C4-2B (cell line): Measurements from ENCODE around the gene HTR3E.
"Not testable (repeated sequence)": the region's sequence is repeated elsewhere in the genome, so short reads cannot be mapped to it uniquely, and the experiment has no call there.

Experiments
- H3K27ac ChIP-seq: fragments of 450-650 bp; 2 replicates; pipeline ENCODE4 v1.5.1; 2017
- ZFX ChIP-seq: fragments of 450-650 bp; IDR thresholded peaks from 2 replicates; pipeline ENCODE4 v1.6.1; 2017
- TF ChIP-seq, protein P1 (sequence below): fragments of 450-650 bp; conservative IDR thresholded peaks from 2 replicates; pipeline ENCODE4 v1.5.1; 2017; ENCODE audit warnings: mild to moderate bottlenecking

The HTR3E gene

DNA sequence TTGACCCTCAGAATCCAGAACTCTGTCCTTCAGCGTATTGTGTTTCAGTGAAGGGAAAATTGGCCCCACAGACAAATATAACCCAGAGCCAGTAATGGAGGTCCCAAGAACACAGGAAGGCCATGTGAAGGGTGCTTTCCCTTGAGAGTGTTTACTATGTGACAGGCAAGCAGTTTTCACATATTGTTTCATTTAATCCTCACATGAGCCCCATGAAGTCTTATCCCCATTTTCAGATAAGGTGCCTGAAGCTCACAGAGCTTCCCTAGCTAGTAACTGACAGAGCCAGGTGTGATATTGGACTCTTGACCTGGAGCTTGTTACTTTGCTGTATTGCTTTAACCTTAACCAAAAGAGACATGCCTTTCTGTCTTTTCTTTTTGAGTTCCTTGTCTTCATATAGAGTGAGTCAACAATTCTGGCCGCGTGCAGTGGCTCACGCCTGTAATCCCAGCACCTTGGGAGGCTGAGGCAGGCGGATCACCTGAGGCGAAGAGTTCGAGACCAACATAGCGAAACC lies 48.9 kb downstream of the HTR3E start:
- TF ChIP-seq ZFX = no peak
- TF ChIP-seq, protein P1, sequence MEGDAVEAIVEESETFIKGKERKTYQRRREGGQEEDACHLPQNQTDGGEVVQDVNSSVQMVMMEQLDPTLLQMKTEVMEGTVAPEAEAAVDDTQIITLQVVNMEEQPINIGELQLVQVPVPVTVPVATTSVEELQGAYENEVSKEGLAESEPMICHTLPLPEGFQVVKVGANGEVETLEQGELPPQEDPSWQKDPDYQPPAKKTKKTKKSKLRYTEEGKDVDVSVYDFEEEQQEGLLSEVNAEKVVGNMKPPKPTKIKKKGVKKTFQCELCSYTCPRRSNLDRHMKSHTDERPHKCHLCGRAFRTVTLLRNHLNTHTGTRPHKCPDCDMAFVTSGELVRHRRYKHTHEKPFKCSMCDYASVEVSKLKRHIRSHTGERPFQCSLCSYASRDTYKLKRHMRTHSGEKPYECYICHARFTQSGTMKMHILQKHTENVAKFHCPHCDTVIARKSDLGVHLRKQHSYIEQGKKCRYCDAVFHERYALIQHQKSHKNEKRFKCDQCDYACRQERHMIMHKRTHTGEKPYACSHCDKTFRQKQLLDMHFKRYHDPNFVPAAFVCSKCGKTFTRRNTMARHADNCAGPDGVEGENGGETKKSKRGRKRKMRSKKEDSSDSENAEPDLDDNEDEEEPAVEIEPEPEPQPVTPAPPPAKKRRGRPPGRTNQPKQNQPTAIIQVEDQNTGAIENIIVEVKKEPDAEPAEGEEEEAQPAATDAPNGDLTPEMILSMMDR = no peak
- H3K27ac ChIP-seq = peak overlapping the region; percentile 70; the same call in 1 of the 2 replicates

DNA sequence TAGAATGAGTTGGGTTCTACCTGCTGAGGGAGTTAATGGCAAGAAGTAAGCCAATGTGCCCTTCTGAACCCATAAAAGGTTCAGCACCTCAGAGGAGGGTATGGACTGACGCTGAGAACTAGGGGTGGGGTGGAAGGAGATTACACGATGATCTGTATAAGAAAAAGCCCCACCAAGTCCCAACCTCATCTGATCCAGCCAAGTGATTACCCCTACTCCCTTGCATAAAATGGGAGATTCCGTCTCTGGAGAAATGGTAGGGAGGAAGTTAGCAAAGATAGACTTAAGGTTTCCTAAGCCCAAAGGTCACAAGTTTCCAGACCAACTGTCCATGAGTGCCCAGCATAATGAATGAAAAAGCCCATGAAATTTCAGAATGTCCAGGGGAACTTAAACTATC lies 51.2 kb downstream of the HTR3E start:
- no peak overlapping the region for H3K27ac ChIP-seq
- TF ChIP-seq, protein P1 = no peak
- no peak for TF ChIP-seq ZFX

- no peak overlapping the region for H3K27ac ChIP-seq
- TF ChIP-seq, protein P1 = no peak
- no peak for TF ChIP-seq ZFX
These were observed 52.3 kb downstream of the HTR3E start for GRCh38 chr3:184149123-184149522.

GRCh38 chr3:184149770-184150169 lies 52.9 kb downstream of the HTR3E start:
- H3K27ac ChIP-seq = not testable (repeated sequence)

DNA sequence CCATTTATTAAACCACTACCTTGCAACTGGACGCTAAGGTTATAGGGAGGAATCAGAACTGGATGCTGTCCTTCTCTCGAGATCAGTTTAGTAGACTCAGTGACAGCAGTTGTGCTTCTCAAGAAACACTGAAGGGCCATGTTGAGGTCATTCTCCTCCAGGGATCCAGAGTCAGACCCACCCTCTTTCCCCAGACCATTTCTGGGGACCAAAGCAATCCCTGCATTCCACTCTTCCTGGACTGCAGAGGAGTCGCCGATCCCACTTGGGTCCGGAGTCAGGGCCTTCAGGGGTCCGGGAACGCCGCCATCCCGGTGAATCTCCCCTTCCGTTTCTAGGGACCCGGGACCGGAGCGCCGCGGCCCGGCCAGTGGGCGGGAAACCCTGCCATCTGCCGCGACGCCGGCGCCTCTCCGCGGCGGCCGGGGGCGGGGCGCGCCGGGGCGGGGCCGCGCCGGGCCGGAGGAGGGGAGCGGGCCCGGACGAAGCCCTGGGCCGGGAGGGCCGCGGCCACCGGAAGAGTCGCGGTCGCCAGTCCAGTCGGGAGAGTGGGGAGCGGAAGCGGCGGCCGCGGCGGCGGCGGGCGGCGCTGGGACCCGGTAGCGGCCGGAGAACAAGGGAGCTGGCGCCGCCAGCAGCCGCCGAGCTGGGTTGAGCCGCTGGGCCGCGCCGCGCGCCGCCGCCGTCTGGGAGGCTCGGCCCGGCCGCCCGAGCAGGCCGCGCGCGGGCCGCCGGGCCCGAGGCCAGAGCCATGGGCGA lies 58.2 kb downstream of the HTR3E start, which contains the start of gene DVL3:
TSS of gene DVL3 (plus strand) at position 493 of the 759 bp plus-strand sequence. CDS start at position 752, 259 bp downstream.
- peak within 1 kb of the TSS; percentile 86 for H3K27ac ChIP-seq
- TF ChIP-seq ZFX = peak; percentile 98
- TF ChIP-seq, protein P1 = no peak

GRCh38 chr3:184155644-184156521 lies 59.0 kb downstream of the HTR3E start:
- H3K27ac ChIP-seq = peak overlapping the region; percentile 86
- peak; percentile 86 for TF ChIP-seq ZFX
- TF ChIP-seq, protein P1 = no peak

DNA sequence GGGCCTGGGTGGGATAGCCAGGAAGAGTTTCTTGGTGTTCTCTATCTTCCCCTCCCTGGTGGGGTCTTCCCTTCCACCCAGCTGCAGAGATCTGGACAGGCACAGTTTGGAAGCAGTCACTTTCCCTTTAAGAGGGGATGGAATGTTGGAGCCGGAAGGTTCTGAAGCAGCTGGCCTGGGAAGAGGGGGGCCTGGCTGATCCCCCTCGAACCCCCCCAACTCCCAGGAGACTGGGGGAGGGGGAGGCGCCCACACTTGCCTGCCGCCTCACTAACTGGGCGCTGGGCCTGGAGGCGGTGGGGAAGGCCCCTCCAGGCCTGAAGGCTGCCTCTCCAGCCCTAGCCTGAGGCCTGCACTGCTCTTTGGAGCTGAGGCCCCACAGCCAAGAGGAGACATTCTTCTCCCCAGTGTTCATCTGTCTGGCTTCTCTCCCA lies 59.7 kb downstream of the HTR3E start:
- TF ChIP-seq, protein P1 = no peak
- TF ChIP-seq ZFX = 0 out of 2 replicates have a peak, but pooled peaks have one; percentile 25
- H3K27ac ChIP-seq = peak overlapping the region; percentile 86
